Measurements from ENCODE around the gene GLRA1.
A peak's percentile ranks its signal among the peaks of the same experiment; 100 is the strongest.

The GLRA1 gene

DNA sequence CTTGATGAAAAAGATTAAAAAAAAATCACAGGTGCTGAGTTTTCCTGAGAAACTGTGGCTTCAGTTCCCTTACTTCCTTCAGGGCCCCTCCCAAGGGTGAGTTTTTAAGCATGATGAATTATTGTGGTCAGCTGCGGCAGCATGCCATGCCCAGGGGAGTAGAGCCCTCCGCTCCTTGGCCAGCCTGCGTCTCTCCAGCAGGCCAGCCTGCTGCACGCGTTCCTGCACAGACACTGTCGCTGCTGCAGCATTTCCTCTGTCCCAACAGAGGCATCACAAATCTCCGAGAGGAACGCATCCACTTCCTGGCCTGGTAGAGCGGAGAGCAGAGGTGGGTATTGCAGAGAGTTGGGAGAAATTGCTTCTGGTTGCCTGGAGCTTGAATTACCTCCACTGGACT lies 26.1 kb upstream of the GLRA1 start:
- Histone ChIP-seq H3K27ac (ENCODE audit: low read depth, low read length) (no peak overlapping the region), H3K9ac (ENCODE audit: low read depth, low read length) (no peak overlapping the region), H3K4me3 (ENCODE audit: low read depth, low read length) (no peak overlapping the region), H3K9me3 (ENCODE audit: control insufficient read depth, insufficient read depth, low read length) (no peaks in the 10 kb centered on the region), H3K27me3 (ENCODE audit: control insufficient read depth, insufficient read depth, low read length) (no peaks in the 10 kb centered on the region), H3K36me3 (ENCODE audit: control insufficient read depth, insufficient read depth, low read length) (no peaks in the 10 kb centered on the region), H3K4me1 (ENCODE audit: control insufficient read depth, insufficient read depth, low read length) (peaks cover 8% of the 10 kb centered on the region; the same call in 1 of the 2 replicates)

DNA sequence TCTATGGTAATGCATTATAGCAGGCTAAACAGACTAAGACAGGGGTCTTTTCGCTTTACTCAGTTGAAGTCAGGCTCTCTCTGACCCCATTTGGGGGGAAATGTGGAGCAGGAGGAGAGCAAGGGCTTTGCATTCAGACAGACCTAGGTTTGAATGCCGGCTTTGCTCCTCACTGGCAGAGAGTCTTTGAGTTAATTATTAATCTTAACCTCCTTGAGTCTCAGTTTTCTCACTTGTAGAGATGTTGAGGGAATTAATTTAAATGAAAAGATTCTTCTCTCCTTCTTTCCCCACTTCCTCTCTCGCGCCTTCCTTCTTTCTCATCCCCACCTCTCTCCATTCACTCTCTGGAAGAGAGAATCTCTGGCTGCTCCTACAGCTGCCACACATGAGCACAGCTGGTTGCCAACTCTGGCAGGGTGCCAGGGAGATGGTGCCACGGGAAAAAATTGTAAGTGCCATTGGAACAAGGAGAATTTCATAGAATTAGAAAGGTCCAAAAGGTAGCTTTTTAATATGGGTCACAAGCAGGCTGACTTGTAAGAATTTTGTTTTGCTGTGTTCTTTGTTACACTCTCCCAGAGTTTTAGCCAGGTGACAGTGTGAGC lies 25.2 kb upstream of the GLRA1 start:
- Histone ChIP-seq H3K4me1 (ENCODE audit: control insufficient read depth, insufficient read depth, low read length) (peaks cover 8% of the 10 kb centered on the region; the same call in 1 of the 2 replicates), H3K27me3 (ENCODE audit: control insufficient read depth, insufficient read depth, low read length) (no peaks in the 10 kb centered on the region), H3K9me3 (ENCODE audit: control insufficient read depth, insufficient read depth, low read length) (no peaks in the 10 kb centered on the region), H3K4me3 (ENCODE audit: low read depth, low read length) (no peak overlapping the region), H3K9ac (ENCODE audit: low read depth, low read length) (no peak overlapping the region), H3K36me3 (ENCODE audit: control insufficient read depth, insufficient read depth, low read length) (no peaks in the 10 kb centered on the region), H3K27ac (ENCODE audit: low read depth, low read length) (no peak overlapping the region)

DNA sequence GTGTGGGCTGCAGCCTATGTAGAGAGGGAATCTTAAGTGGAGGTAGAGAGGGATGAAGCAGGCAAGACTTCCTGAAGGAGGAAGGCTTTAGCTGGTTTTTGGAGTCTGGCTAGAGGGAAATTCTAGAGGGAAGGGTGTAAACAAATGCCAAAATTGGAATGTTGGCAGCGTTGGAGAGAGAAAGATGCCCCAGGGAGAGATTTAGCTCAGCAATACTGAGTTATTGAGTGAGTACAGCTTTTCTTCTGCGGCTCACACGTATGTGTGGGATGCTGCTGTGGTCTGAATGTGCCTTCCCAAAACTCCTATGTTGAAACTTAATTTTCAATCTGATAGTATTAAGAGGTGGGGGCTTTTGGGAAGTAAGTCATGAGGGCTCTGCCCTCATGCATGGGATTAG lies 24.5 kb upstream of the GLRA1 start:
- no peaks in the 10 kb centered on the region for H3K27me3 ChIP-seq (ENCODE audit: control insufficient read depth, insufficient read depth, low read length)
- H3K9ac ChIP-seq (ENCODE audit: low read depth, low read length), result no peak overlapping the region
- H3K36me3 ChIP-seq (ENCODE audit: control insufficient read depth, insufficient read depth, low read length), result no peaks in the 10 kb centered on the region
- H3K4me3 ChIP-seq (ENCODE audit: low read depth, low read length), result no peak overlapping the region
- no peak overlapping the region for H3K27ac ChIP-seq (ENCODE audit: low read depth, low read length)
- H3K4me1 ChIP-seq (ENCODE audit: control insufficient read depth, insufficient read depth, low read length), result 0 out of 2 replicates have a peak, but pooled peaks cover 5% of the 10 kb centered on the region
- no peaks in the 10 kb centered on the region for H3K9me3 ChIP-seq (ENCODE audit: control insufficient read depth, insufficient read depth, low read length)

DNA sequence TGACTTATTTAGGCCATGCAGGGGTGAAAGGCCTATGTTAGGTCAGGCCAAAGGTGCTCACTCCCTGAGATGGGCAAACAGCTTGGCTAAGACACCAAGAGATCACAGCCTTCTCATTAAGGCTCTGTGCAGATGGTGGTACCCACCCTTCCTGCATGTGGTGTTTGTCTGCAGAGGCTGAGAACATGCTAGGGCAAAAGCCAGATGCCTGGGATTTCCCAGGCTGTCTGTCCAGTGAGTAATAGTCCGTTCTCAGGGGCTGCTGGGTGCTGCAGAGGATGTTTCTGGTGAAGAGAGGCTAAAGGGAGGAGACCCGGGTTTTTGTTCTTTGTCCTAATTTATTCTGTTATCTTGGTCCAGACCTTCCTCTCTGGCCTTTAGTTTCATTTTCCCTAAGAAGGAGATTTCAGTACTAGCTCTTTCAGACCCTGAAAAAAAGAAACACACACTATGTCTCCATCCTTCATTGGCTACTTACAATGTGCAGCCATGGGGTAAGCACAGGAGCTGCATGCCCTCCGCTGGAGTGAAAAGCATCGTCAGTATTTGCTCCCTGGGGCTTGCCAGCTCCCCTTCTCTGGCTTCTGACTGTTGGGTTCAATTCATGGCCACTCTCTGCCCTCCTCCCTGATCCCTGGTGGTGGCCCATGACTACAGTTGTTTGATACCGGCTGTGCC lies 23.4 kb upstream of the GLRA1 start:
- H3K36me3 ChIP-seq (ENCODE audit: control insufficient read depth, insufficient read depth, low read length), result no peaks in the 10 kb centered on the region
- no peak overlapping the region for H3K4me3 ChIP-seq (ENCODE audit: low read depth, low read length)
- H3K27ac ChIP-seq (ENCODE audit: low read depth, low read length), result no peak overlapping the region
- H3K4me1 ChIP-seq (ENCODE audit: control insufficient read depth, insufficient read depth, low read length), result 0 out of 2 replicates have a peak, but pooled peaks cover 5% of the 10 kb centered on the region
- no peaks in the 10 kb centered on the region for H3K9me3 ChIP-seq (ENCODE audit: control insufficient read depth, insufficient read depth, low read length)
- no peaks in the 10 kb centered on the region for H3K27me3 ChIP-seq (ENCODE audit: control insufficient read depth, insufficient read depth, low read length)
- H3K9ac ChIP-seq (ENCODE audit: low read depth, low read length), result no peak overlapping the region

DNA sequence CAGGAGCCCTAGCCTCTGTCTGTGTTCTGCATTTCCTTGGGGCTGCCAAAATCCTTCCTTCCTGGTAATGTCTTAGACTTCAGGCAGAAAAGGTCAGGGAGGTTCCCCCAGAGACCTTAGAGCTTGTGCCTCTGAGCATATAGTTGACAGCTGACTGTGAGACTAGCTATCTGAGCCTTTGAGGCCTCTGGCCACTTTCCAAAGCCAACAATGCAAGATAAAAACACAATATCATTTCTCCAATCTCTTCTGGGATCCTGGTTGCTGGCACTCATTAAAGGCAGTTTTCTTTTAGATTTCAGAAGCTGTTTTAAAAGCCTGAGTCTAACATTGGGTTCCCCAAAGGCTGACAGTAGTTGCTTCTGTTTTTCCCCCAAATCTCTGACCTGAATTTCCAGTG lies 13.2 kb upstream of the GLRA1 start:
- Histone ChIP-seq H3K4me3 (ENCODE audit: low read depth, low read length) (no peak overlapping the region), H3K9ac (ENCODE audit: low read depth, low read length) (no peak overlapping the region), H3K36me3 (ENCODE audit: control insufficient read depth, insufficient read depth, low read length) (no peaks in the 10 kb centered on the region), H3K9me3 (ENCODE audit: control insufficient read depth, insufficient read depth, low read length) (no peaks in the 10 kb centered on the region), H3K4me1 (ENCODE audit: control insufficient read depth, insufficient read depth, low read length) (no peaks in the 10 kb centered on the region), H3K27ac (ENCODE audit: low read depth, low read length) (no peak overlapping the region), H3K27me3 (ENCODE audit: control insufficient read depth, insufficient read depth, low read length) (no peaks in the 10 kb centered on the region)

DNA sequence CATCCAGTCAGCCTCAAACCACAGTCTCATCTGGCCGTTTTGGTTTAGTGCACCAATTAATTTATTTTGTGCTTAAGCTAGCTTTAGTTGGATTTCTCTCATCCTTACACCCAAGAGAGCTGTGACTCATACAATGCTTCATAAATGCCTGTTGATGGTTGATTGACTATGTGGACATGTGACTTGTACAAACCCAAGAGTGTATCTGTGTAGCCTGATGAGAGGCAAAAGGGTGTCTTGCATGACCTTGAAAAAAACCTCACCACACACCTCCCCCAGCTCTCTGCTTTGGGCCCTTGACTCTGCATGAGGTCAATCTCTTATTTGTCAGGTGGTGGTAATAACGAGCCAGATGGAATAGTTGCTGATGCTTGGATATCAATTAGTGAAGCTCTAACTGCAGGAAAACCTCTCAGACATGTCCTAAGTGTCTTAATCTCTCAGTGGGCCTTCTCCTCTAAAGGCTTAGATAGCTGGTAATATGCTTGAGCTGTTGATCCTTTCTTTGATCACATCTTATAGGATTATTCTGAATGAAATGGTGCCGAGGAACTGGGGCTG lies 10.6 kb upstream of the GLRA1 start:
- Histone ChIP-seq H3K9ac (ENCODE audit: low read depth, low read length) (no peak overlapping the region), H3K4me1 (ENCODE audit: control insufficient read depth, insufficient read depth, low read length) (no peaks in the 10 kb centered on the region), H3K27ac (ENCODE audit: low read depth, low read length) (no peak overlapping the region), H3K9me3 (ENCODE audit: control insufficient read depth, insufficient read depth, low read length) (peaks cover 16% of the 10 kb centered on the region), H3K27me3 (ENCODE audit: control insufficient read depth, insufficient read depth, low read length) (no peaks in the 10 kb centered on the region), H3K36me3 (ENCODE audit: control insufficient read depth, insufficient read depth, low read length) (no peaks in the 10 kb centered on the region), H3K4me3 (ENCODE audit: low read depth, low read length) (no peak overlapping the region)

DNA sequence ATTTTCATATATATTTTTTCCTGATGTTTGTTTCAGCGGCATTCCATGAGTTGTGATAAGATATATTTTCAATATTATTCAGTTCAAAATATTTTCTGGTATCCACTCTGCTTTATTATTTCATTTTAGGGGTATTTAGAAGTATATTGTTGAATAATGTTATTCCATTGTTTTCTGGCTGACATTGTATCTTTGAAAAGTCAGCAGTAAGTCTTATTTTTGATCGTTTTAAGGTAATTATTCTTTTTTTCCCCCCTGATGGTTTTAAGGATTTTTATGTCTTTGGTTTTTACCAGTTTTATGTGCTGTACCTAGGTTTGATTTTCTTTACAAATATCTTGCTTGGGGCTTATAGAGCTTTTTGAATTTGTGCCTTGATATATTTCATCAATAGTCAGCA lies 6.6 kb upstream of the GLRA1 start:
- Histone ChIP-seq H3K4me3 (ENCODE audit: low read depth, low read length) (no peak overlapping the region), H3K36me3 (ENCODE audit: control insufficient read depth, insufficient read depth, low read length) (no peaks in the 10 kb centered on the region), H3K27ac (ENCODE audit: low read depth, low read length) (no peak overlapping the region), H3K27me3 (ENCODE audit: control insufficient read depth, insufficient read depth, low read length) (peaks cover 13% of the 10 kb centered on the region), H3K9ac (ENCODE audit: low read depth, low read length) (no peak overlapping the region), H3K9me3 (ENCODE audit: control insufficient read depth, insufficient read depth, low read length) (peaks cover 16% of the 10 kb centered on the region), H3K4me1 (ENCODE audit: control insufficient read depth, insufficient read depth, low read length) (no peaks in the 10 kb centered on the region)

DNA sequence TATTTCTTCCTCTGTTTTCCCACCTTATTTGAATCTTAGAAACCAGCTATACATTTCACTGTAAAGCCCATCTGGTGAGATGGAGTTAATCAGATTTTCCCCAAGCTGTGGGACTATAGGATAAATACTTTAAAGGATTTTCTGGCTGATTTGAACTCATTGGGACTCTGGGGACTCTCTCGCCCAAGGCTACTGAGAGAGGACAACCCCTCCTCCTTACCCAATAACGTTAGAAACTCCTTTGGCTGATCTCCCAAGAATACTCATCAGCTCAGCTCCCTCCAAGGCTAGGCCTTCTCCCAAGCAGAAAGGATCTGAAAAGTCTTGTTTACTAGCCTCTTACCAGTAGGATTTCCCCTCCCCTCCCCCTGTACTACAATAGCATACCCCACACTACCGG lies 1.5 kb upstream of the GLRA1 start:
- Histone ChIP-seq H3K9me3 (ENCODE audit: control insufficient read depth, insufficient read depth, low read length) (peaks cover 1% of the 10 kb centered on the region; the same call in 1 of the 2 replicates), H3K27ac (ENCODE audit: low read depth, low read length) (no peak overlapping the region)

DNA sequence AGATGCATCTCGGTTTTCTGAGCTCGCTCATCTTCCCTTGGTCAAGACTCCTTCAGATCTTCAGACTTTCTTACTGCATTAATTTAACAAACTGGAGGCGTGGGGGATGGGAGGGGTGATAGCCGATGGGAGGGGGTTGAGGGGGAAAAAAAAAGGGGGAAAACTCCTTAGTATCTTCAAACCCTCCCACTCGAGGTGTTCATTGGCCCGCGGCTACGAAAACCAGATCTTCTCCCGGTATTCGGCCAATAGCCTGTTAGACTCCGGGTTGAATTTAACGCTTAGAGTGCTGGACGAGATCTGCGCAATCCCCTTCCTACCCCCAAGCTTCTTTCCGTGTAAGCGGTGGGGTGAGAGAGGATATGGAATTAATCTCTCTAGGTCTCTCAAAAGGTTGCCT lies 689 bp upstream of the GLRA1 start:
- Histone ChIP-seq H3K4me3 (ENCODE audit: low read depth, low read length) (peak overlapping the region; percentile 45), H3K27me3 (ENCODE audit: control insufficient read depth, insufficient read depth, low read length) (peaks cover 57% of the 10 kb centered on the region), H3K27ac (ENCODE audit: low read depth, low read length) (no peak overlapping the region), H3K36me3 (ENCODE audit: control insufficient read depth, insufficient read depth, low read length) (no peaks in the 10 kb centered on the region), H3K9me3 (ENCODE audit: control insufficient read depth, insufficient read depth, low read length) (no peaks in the 10 kb centered on the region), H3K9ac (ENCODE audit: low read depth, low read length) (no peak overlapping the region), H3K4me1 (ENCODE audit: control insufficient read depth, insufficient read depth, low read length) (no peaks in the 10 kb centered on the region)

More for the DNA sequence above, 1.5 kb upstream of the GLRA1 start:
- Histone ChIP-seq H3K4me1 (ENCODE audit: control insufficient read depth, insufficient read depth, low read length) (no peaks in the 10 kb centered on the region), H3K27me3 (ENCODE audit: control insufficient read depth, insufficient read depth, low read length) (peaks cover 48% of the 10 kb centered on the region), H3K4me3 (ENCODE audit: low read depth, low read length) (no peak overlapping the region), H3K36me3 (ENCODE audit: control insufficient read depth, insufficient read depth, low read length) (no peaks in the 10 kb centered on the region), H3K9ac (ENCODE audit: low read depth, low read length) (no peak overlapping the region)

DNA sequence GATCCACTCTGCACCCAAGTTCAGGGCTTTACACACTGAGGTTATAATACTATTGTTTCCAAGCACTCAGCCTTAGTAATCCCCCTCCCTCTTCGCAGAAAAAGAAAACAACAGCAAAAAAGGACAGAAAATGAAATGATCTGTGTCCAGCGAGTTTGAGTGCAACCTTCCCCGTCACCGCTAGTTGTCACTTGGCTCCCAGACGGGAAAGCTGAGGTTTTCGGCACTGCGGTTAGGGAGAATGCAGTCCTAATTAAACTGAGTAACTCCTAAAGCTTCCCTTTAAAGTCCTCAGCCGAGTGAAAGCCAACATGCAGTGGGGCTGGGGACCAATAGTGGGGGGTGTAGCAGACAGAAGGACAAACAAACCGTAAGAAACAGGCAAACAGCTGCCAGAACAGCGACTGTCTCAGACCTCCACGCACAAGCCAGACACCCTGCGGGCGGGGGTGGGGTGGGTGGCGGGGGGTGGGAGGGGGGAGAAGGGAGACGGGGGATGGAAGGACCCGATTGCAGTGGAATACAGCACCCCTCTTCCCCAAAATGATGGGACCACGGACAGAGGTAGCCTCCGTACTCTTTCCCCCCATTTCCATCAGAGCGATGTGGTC lies 680 bp downstream of the GLRA1 start:
- no peaks in the 10 kb centered on the region for H3K4me1 ChIP-seq (ENCODE audit: control insufficient read depth, insufficient read depth, low read length)
- H3K9me3 ChIP-seq (ENCODE audit: control insufficient read depth, insufficient read depth, low read length), result no peaks in the 10 kb centered on the region
- no peaks in the 10 kb centered on the region for H3K36me3 ChIP-seq (ENCODE audit: control insufficient read depth, insufficient read depth, low read length)
- no peak overlapping the region for H3K4me3 ChIP-seq (ENCODE audit: low read depth, low read length)
- peaks cover 71% of the 10 kb centered on the region for H3K27me3 ChIP-seq (ENCODE audit: control insufficient read depth, insufficient read depth, low read length)
- no peak overlapping the region for H3K9ac ChIP-seq (ENCODE audit: low read depth, low read length)
- no peak overlapping the region for H3K27ac ChIP-seq (ENCODE audit: low read depth, low read length)

DNA sequence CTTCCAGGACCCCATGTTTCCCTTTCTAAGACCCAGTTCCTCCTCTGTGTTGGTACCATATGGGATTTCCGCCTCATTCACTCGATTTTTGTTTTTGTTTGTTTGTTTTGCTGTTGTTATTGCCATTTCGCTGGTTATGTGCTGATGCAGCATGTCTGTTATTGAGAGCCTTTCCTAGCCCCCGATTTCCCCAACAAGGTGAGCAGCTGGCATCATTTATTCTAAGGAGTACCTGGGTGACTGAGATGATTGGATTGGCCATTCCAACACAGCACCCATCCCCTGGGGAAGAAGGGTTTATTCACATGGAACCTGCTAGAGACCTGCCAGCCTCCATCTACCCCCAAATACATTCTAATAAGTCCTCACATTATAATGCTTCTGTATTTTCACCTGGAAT lies 2.7 kb downstream of the GLRA1 start:
- Histone ChIP-seq H3K4me3 (ENCODE audit: low read depth, low read length) (no peak overlapping the region), H3K36me3 (ENCODE audit: control insufficient read depth, insufficient read depth, low read length) (no peaks in the 10 kb centered on the region), H3K4me1 (ENCODE audit: control insufficient read depth, insufficient read depth, low read length) (peaks cover 12% of the 10 kb centered on the region), H3K27me3 (ENCODE audit: control insufficient read depth, insufficient read depth, low read length) (peaks cover 79% of the 10 kb centered on the region), H3K27ac (ENCODE audit: low read depth, low read length) (no peak overlapping the region), H3K9me3 (ENCODE audit: control insufficient read depth, insufficient read depth, low read length) (no peaks in the 10 kb centered on the region), H3K9ac (ENCODE audit: low read depth, low read length) (no peak overlapping the region)

Data from HUES48 (cell line).